ENCODE results near the gene HNRNPDL. TPM values are rescaled to one million over a fixed set of nuclear protein-coding genes. Genes with fewer than 3 reads are reported as not detected.

Gene HNRNPDL
- total and polyA plus RNA-seq, 2 of the 13 experiments (the other 11 are each of a cell fraction or from before 2014, with no cell fraction given): 167 to 414 TPM

- TF ChIP-seq ZNF350 (CRISPR knock-in tag; IDR thresholded peaks at IDR 0.05; ENCODE audit: borderline replicate concordance, low read depth) (peak; percentile 97; the same call in 1 of the 2 replicates), RBFOX2 (IDR thresholded peaks at IDR 0.05; ENCODE audit: low read depth, low read length) (peak; percentile 96), TBP (CRISPR knock-in tag; IDR thresholded peaks at IDR 0.05) (0 out of 2 replicates have a peak, but pooled peaks have one; percentile 66), GMEB1 (CRISPR knock-in tag; IDR thresholded peaks at IDR 0.05; ENCODE audit: borderline replicate concordance) (peak; percentile 87), DR1 (CRISPR knock-in tag; IDR thresholded peaks at IDR 0.05) (peak; percentile 69), SIX1 (CRISPR knock-in tag; IDR thresholded peaks at IDR 0.05; ENCODE audit: borderline replicate concordance) (peak; percentile 34; the same call in 1 of the 2 replicates), RBAK (CRISPR knock-in tag; IDR thresholded peaks at IDR 0.05) (0 out of 2 replicates have a peak, but pooled peaks have one; percentile 72), ZNF512B (CRISPR knock-in tag; IDR thresholded peaks at IDR 0.05; ENCODE audit: borderline replicate concordance) (peak; percentile 99), ZNF136 (CRISPR knock-in tag; IDR thresholded peaks at IDR 0.05; ENCODE audit: low read depth) (peak; percentile 58; the same call in 1 of the 2 replicates), ISX (CRISPR knock-in tag; conservative IDR thresholded peaks at IDR 0.05) (no peak; the same call in 1 of the 2 replicates), ZNF318 (CRISPR knock-in tag; IDR thresholded peaks at IDR 0.05) (peak; percentile 91), ZNF790 (CRISPR knock-in tag; IDR thresholded peaks at IDR 0.05; ENCODE audit: borderline replicate concordance) (no peak), ZNF652 (CRISPR knock-in tag; IDR thresholded peaks at IDR 0.05; ENCODE audit: borderline replicate concordance, low read depth) (0 out of 2 replicates have a peak, but pooled peaks have one; percentile 23), DPF2 (CRISPR knock-in tag; IDR thresholded peaks at IDR 0.05; ENCODE audit: borderline replicate concordance, low read depth) (peak; percentile 47; the same call in 1 of the 2 replicates), GTF2F1 (IDR thresholded peaks at IDR 0.05; ENCODE audit: low read length) (peak; percentile 68; the same call in 1 of the 2 replicates)
These were observed 56.2 kb downstream of the HNRNPDL start, which contains the start of gene HNRNPD (continued) for GRCh38 chr4:82373816-82374625.
